ENCODE results near the gene CCDC192. TPM values are rescaled to one million over a fixed set of nuclear protein-coding genes. Genes with fewer than 3 reads are reported as not detected.

CCDC192 gene
- total and polyA plus RNA-seq, 2 of the 4 experiments (the other 2 are of a cell fraction), result not detected

DNA sequence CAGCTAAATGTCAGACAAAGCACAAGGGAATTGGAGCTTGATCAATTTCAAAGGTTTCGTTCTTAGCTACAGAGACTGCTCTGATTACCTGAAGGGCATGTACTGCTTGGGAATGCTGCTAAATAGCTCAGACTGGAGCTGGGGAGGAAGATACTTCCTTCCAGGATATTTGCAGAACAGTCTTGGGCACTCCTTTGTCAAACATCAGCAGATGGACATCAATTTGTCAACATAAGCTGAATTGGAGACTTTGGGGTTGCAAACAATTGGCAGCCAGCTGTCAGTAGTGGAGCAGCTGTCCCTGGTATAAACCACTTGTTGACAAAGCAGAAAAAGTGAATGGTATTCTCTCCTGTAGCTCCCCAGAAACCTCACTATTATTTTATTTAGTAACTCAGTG is 182.0 kb downstream of the CCDC192 start:
- no peaks in the 10 kb centered on the region for H4K20me1 ChIP-seq (ENCODE audit: insufficient read depth, low read length)
- H4K91ac ChIP-seq (ENCODE audit: insufficient read depth, low read depth, low read length), result no peak overlapping the region
- H2BK15ac ChIP-seq (ENCODE audit: low read depth, low read length), result no peak overlapping the region
- H3K79me1 ChIP-seq (ENCODE audit: low read depth in 1 of 2, low read length in 2 of 2), result no peaks in the 10 kb centered on the region
- no peak overlapping the region for H3K4ac ChIP-seq (ENCODE audit: low read depth, low read length)
- no peaks in the 10 kb centered on the region for H3K27me3 ChIP-seq (ENCODE audit: control insufficient read depth, insufficient read depth, low read length)
- no peak overlapping the region for H3K23ac ChIP-seq (ENCODE audit: low read depth, low read length)
- no peak overlapping the region for H3K27ac ChIP-seq (ENCODE audit: insufficient read depth, low read length)
- H2BK20ac ChIP-seq (ENCODE audit: low read depth, low read length), result no peak overlapping the region
- H2BK5ac ChIP-seq (ENCODE audit: low read depth, low read length, poor library complexity, severe bottlenecking), result no peak overlapping the region
- ATAC-seq (ENCODE audit: low read depth), result no peak
- ChIA-PET POLR2A (ENCODE audit: unreplicated experiment) (no interaction called here), CTCF (interaction anchor here (0.6 kb wide), 2 partner anchors 8 to 56 kb away, joined by 3 read pairs; no protein-coding TSS in a partner anchor)
- H3K9me3 ChIP-seq (ENCODE audit: control insufficient read depth, insufficient read depth, low read length), result no peaks in the 10 kb centered on the region
- H3K4me2 ChIP-seq (ENCODE audit: low read depth, low read length), result no peak overlapping the region
- H3K14ac ChIP-seq (replicated peaks; ENCODE audit: low read depth, low read length), result no peak overlapping the region
- no peaks in the 10 kb centered on the region for H3K36me3 ChIP-seq (ENCODE audit: control insufficient read depth, insufficient read depth, low read length)
- H3K4me3 ChIP-seq (ENCODE audit: insufficient read depth, low read depth, low read length), result no peak overlapping the region
- no TSS peak for BruUV-seq (replicated peaks)
- no peak overlapping the region for H4K5ac ChIP-seq (ENCODE audit: low read depth, low read length)
- no peak overlapping the region for H4K8ac ChIP-seq (ENCODE audit: low read depth in 2 of 2, low read length in 2 of 2)
- H3K56ac ChIP-seq (ENCODE audit: extremely low read depth, insufficient read depth, low read length), result no peak overlapping the region
- no peak overlapping the region for H2AK9ac ChIP-seq (replicated peaks; ENCODE audit: low read depth, low read length, poor library complexity)
- in situ Hi-C loops (cut with MboI; ENCODE audit: low sequenced_read_pairs), result loop anchor here (10.0 to 25.0 kb wide), 2 partner anchors 320 to 323 kb away; no protein-coding TSS in a partner anchor
- no peak overlapping the region for H2AFZ ChIP-seq (replicated peaks; ENCODE audit: low read length, poor library complexity)
- dilution Hi-C loops (cut with HindIII; ENCODE audit: low sequenced_read_pairs, unreplicated experiment), result no loop called here
- no peak for DNase-seq
- H2AK5ac ChIP-seq (ENCODE audit: low read depth, low read length), result no peak overlapping the region
- no peaks in the 10 kb centered on the region for H3K4me1 ChIP-seq (ENCODE audit: control insufficient read depth, insufficient read depth, low read length)
- H2BK120ac ChIP-seq (ENCODE audit: low read depth, low read length), result no peak overlapping the region
- no peaks in the 10 kb centered on the region for H3K9me1 ChIP-seq (ENCODE audit: insufficient read depth, low read length)
- intact Hi-C loops (cut with micrococcal nuclease), result no loop called here
- no peak overlapping the region for H3K18ac ChIP-seq (ENCODE audit: low read depth, low read length)
- no CpG with 5 or more reads among the region's 1 CpG for WGBS, 2 experiments (ENCODE audit: extremely low coverage in 2 of 2, insufficient read length in 1 of 2)
- H3K9ac ChIP-seq (ENCODE audit: low read depth, low read length), result no peak overlapping the region
- TF ChIP-seq BHLHE40 (IDR thresholded peaks at IDR 0.05; ENCODE audit: low read depth, low read length), result no peak
- TF ChIP-seq FOS (IDR thresholded peaks at IDR 0.05; ENCODE audit: low read depth, low read length), result no peak
- no peak for TF ChIP-seq MAFK (IDR thresholded peaks at IDR 0.05; ENCODE audit: low read depth, low read length)
- TF ChIP-seq, protein P1, sequence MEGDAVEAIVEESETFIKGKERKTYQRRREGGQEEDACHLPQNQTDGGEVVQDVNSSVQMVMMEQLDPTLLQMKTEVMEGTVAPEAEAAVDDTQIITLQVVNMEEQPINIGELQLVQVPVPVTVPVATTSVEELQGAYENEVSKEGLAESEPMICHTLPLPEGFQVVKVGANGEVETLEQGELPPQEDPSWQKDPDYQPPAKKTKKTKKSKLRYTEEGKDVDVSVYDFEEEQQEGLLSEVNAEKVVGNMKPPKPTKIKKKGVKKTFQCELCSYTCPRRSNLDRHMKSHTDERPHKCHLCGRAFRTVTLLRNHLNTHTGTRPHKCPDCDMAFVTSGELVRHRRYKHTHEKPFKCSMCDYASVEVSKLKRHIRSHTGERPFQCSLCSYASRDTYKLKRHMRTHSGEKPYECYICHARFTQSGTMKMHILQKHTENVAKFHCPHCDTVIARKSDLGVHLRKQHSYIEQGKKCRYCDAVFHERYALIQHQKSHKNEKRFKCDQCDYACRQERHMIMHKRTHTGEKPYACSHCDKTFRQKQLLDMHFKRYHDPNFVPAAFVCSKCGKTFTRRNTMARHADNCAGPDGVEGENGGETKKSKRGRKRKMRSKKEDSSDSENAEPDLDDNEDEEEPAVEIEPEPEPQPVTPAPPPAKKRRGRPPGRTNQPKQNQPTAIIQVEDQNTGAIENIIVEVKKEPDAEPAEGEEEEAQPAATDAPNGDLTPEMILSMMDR (conservative IDR thresholded peaks at IDR 0.05; ENCODE audit: low read depth, low read length), result no peak
- TF ChIP-seq, protein P2, sequence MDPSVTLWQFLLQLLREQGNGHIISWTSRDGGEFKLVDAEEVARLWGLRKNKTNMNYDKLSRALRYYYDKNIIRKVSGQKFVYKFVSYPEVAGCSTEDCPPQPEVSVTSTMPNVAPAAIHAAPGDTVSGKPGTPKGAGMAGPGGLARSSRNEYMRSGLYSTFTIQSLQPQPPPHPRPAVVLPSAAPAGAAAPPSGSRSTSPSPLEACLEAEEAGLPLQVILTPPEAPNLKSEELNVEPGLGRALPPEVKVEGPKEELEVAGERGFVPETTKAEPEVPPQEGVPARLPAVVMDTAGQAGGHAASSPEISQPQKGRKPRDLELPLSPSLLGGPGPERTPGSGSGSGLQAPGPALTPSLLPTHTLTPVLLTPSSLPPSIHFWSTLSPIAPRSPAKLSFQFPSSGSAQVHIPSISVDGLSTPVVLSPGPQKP (IDR thresholded peaks at IDR 0.05; ENCODE audit: borderline replicate concordance, low read depth, low read length), result no peak
- TF ChIP-seq SMC3 (IDR thresholded peaks at IDR 0.05; ENCODE audit: low read depth, low read length), result no peak
- TF ChIP-seq POLR2A (IDR thresholded peaks at IDR 0.05; ENCODE audit: low read depth, low read length), result no peak
- no peak for TF ChIP-seq RFX5 (IDR thresholded peaks at IDR 0.05; ENCODE audit: low read depth, low read length)
- TF ChIP-seq RAD21 (IDR thresholded peaks at IDR 0.05; ENCODE audit: low read length), result no peak
- no peak for TF ChIP-seq MXI1 (IDR thresholded peaks at IDR 0.05; ENCODE audit: borderline replicate concordance, low read depth, low read length)
- TF ChIP-seq, protein P3, sequence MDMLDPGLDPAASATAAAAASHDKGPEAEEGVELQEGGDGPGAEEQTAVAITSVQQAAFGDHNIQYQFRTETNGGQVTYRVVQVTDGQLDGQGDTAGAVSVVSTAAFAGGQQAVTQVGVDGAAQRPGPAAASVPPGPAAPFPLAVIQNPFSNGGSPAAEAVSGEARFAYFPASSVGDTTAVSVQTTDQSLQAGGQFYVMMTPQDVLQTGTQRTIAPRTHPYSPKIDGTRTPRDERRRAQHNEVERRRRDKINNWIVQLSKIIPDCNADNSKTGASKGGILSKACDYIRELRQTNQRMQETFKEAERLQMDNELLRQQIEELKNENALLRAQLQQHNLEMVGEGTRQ (IDR thresholded peaks at IDR 0.05; ENCODE audit: low read depth, low read length), result no peak
- TF ChIP-seq CHD1 (IDR thresholded peaks at IDR 0.05; ENCODE audit: low read depth, low read length), result no peak
- TF ChIP-seq MAZ (IDR thresholded peaks at IDR 0.05; ENCODE audit: borderline replicate concordance, low read depth, low read length), result no peak
- no peak for TF ChIP-seq CEBPB (IDR thresholded peaks at IDR 0.05; ENCODE audit: low read depth, low read length)
- TF ChIP-seq NFE2L2 (IDR thresholded peaks at IDR 0.05; ENCODE audit: low read depth, low read length), result no peak
- no peak for TF ChIP-seq RCOR1 (IDR thresholded peaks at IDR 0.05; ENCODE audit: insufficient replicate concordance, low read length)

All from IMR-90 (cell line).